Vagina (tissue), 2 donors: ENCODE data around the gene GCNT1.

ENCODE experiments used
- POLR2A ChIP-seq, 2 donors: fragments of 450-650 bp; IDR thresholded peaks; one replicate each; pipeline ENCODE4 v1.6.1; 2017; ENCODE audit warnings: antibody characterized with exemption in 2 of 2, mild to moderate bottlenecking in 2 of 2, moderate library complexity in 2 of 2
- POLR2AphosphoS5 ChIP-seq, 2 donors: sonication (generic); formaldehyde crosslinking; IDR thresholded peaks; one replicate each; pipeline ENCODE4 v1.9.0; 2017; ENCODE audit warnings: antibody characterized with exemption in 2 of 2, mild to moderate bottlenecking in 2 of 2, low read depth in 1 of 2; ENCODE audit not compliant: insufficient read depth in 1 of 2
- TF ChIP-seq, protein P1 (sequence below), 3 experiments: fragments of 450-650 bp in 2 of 3; fragments of 200-600 bp in 1 of 3; sonication (generic) in 1 of 3; IDR thresholded peaks; one replicate each; pipeline ENCODE4 v1.5.1; 2017 to 2019; ENCODE audit warnings: antibody characterized with exemption in 3 of 3, mild to moderate bottlenecking in 2 of 3, moderate library complexity in 2 of 3

- TF ChIP-seq POLR2A (IDR thresholded peaks at IDR 0.05) (no peak), POLR2AphosphoS5 (IDR thresholded peaks at IDR 0.05; ENCODE audit: insufficient read depth in 1 of 2, low read depth in 1 of 2) (no peak)
- TF ChIP-seq, protein P1, sequence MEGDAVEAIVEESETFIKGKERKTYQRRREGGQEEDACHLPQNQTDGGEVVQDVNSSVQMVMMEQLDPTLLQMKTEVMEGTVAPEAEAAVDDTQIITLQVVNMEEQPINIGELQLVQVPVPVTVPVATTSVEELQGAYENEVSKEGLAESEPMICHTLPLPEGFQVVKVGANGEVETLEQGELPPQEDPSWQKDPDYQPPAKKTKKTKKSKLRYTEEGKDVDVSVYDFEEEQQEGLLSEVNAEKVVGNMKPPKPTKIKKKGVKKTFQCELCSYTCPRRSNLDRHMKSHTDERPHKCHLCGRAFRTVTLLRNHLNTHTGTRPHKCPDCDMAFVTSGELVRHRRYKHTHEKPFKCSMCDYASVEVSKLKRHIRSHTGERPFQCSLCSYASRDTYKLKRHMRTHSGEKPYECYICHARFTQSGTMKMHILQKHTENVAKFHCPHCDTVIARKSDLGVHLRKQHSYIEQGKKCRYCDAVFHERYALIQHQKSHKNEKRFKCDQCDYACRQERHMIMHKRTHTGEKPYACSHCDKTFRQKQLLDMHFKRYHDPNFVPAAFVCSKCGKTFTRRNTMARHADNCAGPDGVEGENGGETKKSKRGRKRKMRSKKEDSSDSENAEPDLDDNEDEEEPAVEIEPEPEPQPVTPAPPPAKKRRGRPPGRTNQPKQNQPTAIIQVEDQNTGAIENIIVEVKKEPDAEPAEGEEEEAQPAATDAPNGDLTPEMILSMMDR (IDR thresholded peaks at IDR 0.05), result no peak
Measured at GRCh38 chr9:76463211-76463610, 4.2 kb downstream of the GCNT1 start.
